ENCODE results near the gene BEND2.
"Not testable (repeated sequence)": the region's sequence is repeated elsewhere in the genome, so short reads cannot be mapped to it uniquely, and the experiment has no call there.

Gene BEND2

DNA sequence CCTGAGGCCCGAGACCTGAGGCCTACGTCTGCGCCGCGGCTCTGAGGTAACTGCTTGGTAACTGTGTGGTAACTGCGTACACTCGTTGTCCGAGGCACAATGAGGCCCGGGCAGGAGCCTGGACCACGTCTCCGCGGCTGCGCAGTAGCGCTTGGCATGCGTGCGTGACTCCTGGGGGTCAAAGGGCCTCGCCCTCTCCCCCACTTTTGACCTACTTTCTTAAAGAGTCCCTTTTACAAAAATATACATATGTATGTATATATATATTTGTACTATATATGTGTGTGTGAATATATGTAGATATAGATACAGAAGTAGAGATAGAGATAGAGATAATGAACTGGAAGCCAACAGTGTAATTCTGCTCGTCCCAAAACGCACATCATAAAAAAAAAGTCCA lies at the start of gene BEND2:
BEND2 (minus strand) TSS at position 101 of the 400 bp plus-strand sequence. CDS start 136 bp downstream, outside the sequence.
- no peak for DNase-seq (ENCODE audit: extremely low read depth in 1 of 2, low read depth in 1 of 2)

DNA sequence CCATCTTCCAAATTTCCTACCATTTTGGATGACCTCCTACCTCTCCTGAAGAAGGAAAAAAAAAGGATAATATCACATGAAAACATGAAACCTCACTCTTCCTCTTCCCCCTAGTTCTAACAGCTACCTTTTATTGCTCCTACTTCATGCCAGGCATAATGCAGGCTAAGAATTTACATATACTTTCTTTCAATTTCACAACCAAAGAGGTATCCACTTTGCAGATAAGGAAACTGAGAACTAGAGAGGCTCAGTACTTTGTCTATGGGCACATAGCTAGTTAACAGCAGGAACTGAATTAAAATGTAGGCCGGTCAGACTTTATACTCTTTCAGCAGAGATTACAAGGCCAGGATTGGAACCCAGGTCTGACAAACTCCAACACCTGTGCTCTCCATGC lies 34.4 kb upstream of the BEND2 start:
- no peak for DNase-seq (ENCODE audit: extremely low read depth in 1 of 2, low read depth in 1 of 2)

DNA sequence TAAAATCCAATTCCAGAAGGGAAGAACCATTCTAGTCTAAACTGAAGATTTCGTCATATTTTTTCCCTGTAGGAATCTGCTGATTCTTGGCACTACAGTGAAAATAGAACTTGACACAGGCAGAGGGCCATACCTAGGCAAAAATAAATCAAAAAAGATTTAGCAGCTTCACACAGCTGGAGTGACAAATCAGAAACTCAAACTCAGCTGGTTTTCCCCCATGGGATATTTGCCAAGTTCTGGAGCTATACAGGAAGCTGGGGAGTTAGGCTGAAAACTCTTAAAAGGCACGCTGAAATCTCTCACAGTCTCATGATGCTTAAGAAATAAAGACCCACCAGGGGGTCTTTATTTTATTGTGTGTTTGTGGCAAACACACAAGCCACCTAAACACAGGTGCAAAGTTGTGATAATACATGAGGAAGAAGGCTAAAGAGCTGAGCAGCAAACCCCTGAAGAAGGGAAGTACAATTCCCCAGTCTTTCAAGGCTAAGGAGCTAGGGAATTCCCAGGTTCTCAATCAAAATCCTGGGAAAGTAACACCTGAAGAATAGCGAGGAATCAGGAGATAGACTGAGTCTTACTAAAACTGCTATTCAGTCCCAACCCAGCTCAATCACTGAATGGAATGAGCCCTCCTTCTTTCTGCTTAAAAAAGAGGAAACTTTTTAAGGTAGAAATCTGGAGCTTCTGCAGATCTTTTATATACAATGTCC lies 32.1 kb upstream of the BEND2 start:
- DNase-seq (ENCODE audit: extremely low read depth in 1 of 2, low read depth in 1 of 2), result no peak

DNA sequence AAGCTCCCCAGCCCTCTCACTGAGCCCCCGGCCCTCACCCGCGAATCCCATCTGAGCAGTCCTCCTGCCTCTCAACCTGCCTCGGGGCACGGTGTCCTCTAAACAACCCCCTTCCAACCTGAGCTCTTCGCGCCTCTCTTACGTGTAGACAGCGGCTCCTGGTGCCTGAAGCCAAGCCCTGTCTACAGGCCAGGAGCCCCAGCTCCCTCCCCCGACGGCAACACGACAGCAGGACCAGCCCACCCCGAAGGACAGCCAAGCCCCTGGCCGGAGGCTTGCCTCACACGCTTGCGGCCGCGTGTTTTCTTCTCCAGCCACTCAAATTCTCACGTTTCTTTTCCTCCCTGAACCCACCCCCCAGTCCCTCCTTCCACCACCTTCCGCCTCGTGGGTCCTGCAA lies 9.0 kb upstream of the BEND2 start:
- not testable (repeated sequence) for DNase-seq (ENCODE audit: extremely low read depth in 1 of 2, low read depth in 1 of 2)

DNA sequence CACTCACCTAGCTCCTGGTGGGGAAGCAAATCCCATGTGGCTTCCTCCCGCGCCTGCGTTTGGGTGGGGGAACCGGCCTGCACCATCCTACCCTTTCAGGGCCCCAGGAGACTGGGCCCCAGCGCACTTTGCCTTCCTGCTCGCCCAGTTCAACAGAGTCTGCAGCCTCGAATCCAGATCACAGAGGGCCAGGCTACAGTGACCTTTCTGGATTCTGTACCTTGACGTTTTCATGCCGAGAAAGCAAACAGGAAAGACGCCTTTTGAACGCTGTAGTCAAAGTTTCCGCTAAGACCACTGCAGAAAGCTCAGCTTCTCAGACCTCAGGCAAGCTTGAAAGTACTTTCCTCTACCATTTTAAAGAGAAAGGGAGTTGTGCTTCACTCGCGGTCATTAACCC lies 7.4 kb upstream of the BEND2 start:
- DNase-seq (ENCODE audit: extremely low read depth in 1 of 2, low read depth in 1 of 2), result no peak

DNA sequence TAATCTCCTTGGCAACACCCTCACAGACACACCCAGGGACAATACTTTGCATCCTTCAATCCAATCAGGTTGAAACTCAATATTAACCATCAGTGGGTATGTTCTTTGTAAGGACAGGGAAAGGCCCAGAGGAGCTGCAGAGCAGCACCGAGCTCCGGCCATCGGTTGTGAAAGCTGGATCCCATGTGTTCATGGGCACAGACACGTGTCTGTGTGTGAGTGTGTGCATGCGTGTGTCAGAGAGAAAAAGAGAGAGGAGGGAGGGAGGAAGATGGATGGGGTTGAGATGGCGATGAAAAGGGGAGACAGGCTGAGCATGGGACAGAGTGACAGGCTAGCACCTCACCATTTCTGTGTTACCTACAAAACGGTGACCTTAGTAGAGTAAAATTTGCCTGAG lies 6.8 kb upstream of the BEND2 start:
- DNase-seq (ENCODE audit: extremely low read depth in 1 of 2, low read depth in 1 of 2), result no peak

DNA sequence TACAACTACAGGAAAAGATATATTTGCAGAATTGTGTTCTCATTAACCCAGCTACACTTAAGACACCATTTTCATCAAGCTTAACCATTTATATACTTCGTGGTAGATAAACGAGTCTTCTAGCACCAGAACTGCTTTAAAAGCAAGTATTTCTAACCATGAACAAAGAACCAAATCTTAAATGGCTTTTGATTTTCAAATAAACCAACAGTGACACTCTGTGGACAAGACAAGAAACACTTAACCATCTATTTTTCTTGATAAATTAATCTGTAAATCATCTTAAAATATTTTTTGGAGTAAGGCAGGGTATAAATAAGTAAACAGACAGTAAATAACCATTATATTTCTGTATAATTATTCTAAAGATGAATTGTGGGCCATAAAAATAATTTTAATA lies 10.2 kb downstream of the BEND2 start:
- DNase-seq (ENCODE audit: extremely low read depth in 1 of 2, low read depth in 1 of 2), result no peak

DNA sequence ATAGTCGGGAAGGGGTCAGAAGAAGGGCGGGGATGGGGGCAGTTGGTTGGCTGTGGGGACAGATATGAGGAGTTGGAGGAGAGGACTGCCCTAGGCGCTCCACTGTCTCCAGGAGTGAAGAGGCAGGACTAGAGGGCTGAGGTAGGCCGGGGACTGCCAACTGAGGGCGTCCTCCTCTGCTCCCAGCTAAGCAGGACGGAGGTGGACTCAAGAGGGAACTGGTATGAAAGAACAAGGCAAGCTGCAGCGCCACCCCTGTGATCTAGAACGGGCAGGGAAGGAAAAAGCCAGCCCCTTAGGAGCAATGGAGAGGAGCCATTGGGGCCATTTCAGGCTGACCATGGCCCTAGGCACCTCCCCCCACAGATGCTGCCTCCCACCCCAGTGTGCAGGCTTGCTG lies 14.0 kb downstream of the BEND2 start:
- DNase-seq (ENCODE audit: extremely low read depth in 1 of 2, low read depth in 1 of 2), result no peak

DNA sequence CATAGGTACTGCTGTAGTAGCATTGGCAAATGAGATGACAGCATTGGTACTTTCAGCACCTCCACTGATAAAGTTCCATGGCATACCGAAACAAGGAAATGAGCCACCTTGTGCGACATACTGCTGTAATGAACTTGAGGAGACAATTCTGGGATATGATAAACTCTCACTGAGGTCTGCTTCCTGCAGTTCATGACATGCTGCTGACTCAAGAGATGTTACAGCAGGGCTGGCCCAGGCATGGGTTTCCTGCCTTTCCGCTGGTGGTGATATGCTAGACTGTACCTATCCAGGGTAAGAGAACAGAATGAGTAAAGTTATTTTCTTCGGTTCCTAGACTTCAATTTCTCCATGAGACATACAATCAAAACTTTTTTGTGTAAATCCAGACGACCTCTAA lies 17.1 kb downstream of the BEND2 start:
- DNase-seq (ENCODE audit: extremely low read depth in 1 of 2, low read depth in 1 of 2), result no peak

DNA sequence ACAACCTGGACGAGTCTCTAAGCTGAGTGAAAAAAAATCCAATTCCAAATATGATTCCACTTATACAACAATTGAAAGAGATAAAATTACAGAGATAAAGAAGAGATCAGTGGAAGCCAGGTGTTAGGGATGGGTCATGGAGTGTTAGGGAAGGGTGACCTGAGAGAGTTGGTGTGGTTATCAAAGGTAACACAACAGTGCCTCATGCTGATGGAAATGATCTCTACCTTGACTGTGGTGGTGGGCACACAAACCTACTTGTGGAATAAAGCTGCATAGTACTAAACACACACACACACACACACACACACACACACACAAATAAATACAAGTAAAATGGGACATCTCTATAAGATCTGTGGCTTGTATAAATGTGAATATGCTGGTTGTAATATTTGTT lies 26.0 kb downstream of the BEND2 start:
- no peak for DNase-seq (ENCODE audit: extremely low read depth in 1 of 2, low read depth in 1 of 2)

DNA sequence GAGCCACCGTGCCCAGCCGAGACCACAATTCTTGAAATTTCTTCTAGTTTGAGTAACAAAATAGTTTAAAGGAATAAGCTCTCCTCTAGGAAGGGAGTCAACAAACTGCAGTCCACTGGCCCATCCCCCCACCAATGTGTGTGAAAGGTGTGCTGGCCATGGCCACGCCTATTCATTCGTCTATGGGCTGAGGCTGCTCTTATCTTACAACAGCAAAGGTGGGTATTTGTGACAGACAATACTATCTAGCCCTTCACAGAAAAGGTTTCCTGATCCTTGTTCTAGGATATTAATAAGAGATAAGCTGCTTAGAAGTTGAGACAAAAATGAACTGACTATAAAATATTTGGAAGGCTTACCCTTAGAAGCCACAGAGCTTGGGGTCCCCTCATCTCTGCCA lies 41.2 kb downstream of the BEND2 start:
- no peak for DNase-seq (ENCODE audit: extremely low read depth in 1 of 2, low read depth in 1 of 2)

DNA sequence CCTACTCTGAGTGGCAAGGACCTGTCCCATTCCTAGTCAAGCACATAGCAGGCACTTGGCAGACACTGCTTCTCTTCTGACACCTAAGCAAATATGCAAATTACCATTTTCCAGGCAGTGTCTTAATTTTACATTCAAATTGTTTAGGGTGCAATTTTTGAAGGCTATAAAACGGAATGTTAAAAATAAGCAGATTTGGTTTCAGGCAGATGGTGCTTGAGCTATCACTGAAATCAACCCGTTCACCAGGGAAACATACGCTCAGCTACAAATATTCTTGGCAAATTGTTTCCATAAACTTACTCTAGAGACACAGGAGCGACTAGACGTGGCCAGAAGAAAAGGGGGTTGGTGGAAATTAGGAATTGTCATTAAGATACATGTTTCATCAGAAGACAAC lies 45.7 kb downstream of the BEND2 start:
- DNase-seq (ENCODE audit: extremely low read depth in 1 of 2, low read depth in 1 of 2), result no peak

DNA sequence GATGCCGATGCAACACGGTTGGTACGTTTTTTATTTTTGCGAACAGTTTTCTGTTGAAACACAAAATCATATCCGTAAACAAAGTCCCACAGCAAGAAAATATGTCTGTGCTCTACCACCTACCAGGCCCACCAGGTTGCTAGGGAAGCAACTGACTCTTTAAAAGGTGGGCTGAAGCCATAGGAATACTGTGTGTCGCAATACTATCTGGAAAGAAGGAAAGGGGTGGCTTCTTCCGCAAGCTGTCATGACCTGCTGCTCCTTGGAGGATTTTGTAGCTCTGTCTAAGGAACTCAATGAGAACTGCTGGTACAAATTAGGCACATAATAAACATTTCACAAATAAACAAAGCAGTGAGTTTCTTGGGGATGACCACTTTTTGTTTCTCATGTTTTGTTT lies 46.5 kb downstream of the BEND2 start:
- no peak for DNase-seq (ENCODE audit: extremely low read depth in 1 of 2, low read depth in 1 of 2)

DNA sequence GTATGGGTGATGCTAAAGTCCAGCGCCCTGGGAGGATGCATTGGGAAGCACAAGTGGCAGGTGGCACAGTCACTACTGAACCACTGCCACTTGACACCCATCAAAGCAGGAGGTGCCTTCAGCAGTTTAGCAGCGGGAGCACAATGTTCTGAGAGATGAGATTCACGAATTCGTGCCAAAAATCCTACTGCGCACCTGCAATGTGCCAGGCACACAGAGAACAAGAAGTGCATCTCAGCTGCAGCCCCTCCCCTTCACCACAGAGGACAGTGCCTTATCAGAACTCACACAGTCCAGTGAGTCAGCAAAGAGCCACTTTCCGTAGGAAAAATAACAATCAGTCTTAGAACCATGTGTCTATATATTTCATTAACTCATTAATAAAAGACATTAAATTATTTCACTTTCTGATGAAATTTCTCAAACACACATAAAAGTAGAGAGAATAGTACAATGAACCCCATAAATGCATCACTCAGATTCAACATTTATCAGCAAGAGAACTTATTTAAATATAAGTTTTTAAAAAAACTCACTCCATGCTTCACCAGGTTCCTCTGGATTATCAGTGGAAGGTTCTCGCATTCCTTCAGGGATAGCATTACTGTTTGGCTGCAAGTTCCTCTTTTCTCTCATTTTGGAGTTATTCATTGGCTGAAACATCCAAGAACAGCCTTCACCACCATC lies 47.0 kb downstream of the BEND2 start:
- no peak for DNase-seq (ENCODE audit: extremely low read depth in 1 of 2, low read depth in 1 of 2)

DNA sequence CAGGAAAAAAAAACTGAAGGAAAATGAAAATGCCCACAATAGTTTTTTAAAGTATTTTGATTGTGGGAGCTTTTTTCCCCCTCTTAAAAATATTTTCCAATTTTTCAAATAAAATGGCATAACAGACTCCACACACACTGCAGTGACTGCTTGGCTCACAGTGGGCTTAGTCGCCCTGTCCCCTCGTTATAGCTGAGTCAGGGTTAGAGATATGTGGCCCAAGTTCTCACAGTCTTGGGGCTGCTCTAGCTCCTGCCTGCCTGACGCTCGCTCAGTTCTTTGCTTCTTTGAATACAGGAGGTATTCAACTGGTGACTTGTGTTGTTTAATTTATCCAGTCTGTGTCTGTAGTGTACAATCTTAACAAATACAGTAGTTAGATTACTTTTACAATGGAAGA lies 47.7 kb downstream of the BEND2 start:
- no peak for DNase-seq (ENCODE audit: extremely low read depth in 1 of 2, low read depth in 1 of 2)

DNA sequence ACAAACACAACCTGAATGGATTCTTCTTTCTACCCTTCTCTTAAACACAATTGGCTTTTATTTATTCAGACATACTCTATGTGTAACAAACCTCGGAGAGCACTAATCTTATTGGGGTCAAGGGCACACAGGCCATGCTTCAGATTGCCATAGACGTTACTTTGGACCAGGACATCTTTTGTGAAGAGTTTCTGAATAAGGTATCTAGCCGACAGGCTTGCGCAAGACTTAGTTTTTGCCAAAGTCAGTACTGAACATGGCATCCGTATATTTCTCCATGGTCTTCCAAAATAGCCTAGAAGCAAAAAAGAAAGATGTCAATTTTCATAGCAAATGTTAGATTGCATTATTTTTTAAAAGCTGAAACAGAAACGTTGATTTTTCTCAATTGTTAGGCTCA lies 49.8 kb downstream of the BEND2 start:
- no peak for DNase-seq (ENCODE audit: extremely low read depth in 1 of 2, low read depth in 1 of 2)

DNA sequence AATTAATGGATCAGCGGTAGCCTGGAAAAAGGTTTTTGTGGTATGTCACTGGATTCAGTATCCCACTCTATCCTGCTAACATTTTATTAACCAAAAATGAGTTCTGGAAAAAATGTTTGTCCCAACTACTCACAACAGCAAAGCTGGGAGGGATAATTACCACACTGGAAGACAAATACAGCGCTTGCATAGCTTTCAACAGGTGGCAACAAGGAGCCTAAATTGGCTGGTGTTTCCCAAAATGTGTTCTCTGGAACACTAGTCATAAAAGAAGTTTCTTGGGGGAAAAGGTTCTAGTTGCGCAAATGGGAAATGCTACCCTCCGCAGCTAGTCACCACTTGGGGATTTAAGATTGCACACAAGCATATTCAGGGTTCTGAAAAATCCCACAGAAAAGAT lies 54.6 kb downstream of the BEND2 start:
- DNase-seq (ENCODE audit: extremely low read depth in 1 of 2, low read depth in 1 of 2), result no peak

DNA sequence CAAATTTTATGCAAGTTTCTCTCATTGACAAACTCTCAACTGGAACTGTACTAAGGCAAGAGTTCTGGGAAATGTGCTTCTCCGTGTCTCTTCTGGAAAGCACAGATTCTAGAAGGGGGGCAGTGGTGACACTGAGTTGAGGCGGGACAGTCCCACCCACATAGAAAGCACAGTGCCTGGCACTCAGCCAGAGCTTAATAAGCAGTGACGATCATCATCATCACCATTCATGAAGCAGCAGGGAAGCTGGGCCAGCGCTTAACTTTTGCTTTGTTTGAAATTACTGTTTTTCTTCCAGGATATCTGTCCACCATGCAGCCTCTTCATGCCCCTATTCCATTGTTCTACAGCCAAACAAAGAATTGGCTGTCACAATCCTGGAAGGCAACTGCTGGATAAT lies 60.3 kb downstream of the BEND2 start:
- DNase-seq (ENCODE audit: extremely low read depth in 1 of 2, low read depth in 1 of 2), result no peak

DNA sequence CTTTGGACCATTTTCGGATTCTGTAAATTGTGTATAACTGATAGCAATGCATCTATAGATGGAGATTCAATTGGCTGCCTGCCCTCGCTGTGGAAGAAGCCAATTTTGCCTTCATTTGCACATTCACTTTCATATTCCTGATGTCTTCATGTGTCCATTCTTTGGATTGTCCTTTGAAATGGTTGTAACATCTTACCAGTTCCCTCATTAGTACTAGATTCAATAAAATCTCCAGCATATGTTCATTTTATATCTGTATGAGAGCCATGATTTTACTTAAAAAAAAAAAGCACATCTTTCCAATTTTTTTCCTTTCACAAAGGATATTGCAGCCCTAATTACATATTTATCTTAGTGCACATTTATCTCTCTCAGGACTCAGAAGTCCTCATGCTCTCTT lies 61.7 kb downstream of the BEND2 start:
- no peak for DNase-seq (ENCODE audit: extremely low read depth in 1 of 2, low read depth in 1 of 2)

DNA sequence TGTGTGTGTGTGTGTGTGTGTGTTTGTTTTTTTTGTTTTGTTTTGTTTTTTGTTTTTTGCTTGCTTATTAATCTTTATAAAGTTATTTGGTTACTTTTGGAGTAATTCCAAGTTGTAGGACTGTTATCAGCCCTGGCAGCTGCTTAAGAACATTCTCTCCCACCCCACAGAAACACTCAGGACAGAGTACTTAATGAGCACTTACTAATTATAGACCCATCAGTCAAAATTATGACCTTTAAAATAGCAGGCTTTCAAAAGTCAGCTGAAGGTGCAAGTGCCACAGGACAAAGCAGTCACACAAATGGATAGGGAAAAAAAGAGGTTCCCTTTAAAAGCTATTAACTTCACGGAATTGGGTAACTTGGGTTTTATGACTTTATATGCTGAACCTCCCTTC lies 69.0 kb downstream of the BEND2 start:
- DNase-seq (ENCODE audit: extremely low read depth in 1 of 2, low read depth in 1 of 2), result no peak

DNA sequence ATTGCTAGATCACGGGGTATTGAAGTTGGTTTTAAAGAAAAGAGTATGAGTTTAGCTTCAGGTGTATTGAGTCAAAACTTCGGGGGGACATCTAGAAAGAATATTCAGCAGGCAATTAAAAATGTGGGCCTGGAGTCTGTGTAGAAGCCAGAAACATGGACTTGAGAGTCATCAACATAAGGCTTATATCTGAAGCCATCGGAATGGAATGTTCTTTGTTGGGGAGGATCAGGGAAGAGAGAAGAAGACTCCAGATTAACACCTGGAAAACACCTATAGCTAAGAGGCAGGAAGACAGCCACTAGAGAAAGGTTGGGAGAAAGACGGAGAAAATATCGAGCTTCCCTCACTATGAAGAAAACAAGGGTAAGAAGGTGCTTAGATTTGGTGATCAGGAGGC lies 69.5 kb downstream of the BEND2 start:
- no peak for DNase-seq (ENCODE audit: extremely low read depth in 1 of 2, low read depth in 1 of 2)

DNA sequence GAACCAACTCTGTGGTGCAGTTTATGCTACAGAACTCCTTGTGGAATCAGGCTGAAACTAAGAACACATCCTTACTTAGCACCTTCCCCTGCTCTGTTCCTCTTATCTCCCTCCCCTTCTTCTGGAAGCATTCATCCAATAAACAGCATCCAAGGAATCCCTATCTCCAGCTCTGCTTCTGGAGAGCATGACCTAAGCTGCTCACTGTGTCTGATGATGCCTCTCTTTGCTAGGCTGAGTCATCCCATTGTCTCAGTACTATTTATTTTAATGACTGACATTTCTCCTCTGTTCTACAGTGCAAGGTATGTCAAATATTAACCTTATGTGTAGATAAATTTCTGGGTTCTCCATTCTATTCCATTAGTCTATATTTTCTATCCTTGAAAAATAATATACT lies 71.2 kb downstream of the BEND2 start:
- no peak for DNase-seq (ENCODE audit: extremely low read depth in 1 of 2, low read depth in 1 of 2)

DNA sequence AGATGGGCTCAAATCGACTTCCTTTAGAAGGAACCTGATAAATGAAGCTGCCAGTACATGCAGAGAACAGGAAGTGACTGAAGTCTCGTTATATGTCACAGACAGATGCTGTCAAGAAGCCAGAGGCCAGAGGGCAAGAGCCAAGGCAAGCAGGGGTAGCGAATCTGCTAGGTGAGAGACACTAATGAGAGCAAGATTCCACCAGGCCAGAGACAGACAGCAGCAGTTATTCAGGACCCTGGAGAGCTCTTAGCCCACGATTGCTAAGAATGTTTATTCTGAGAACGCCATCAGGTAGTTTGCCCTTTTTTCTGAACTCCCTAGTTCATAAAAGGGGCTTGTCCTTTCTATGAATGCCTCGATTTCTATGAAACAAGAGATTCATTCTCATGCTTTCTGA lies 73.7 kb downstream of the BEND2 start:
- no peak for DNase-seq (ENCODE audit: extremely low read depth in 1 of 2, low read depth in 1 of 2)

Measured in stimulated activated CD8-positive, alpha-beta memory T cell treated with anti-CD3 and anti-CD28 coated beads, Interleukin-7, amount 100 ng/mL, for 48 hours (primary cell).